GM18907 (cell line): ENCODE measurements around the gene DTYMK.

Experiments
- ATAC-seq: cut with Tn5 transposase; IDR thresholded peaks from one replicate; pipeline ENCODE4 v1.9.1; 2021; ENCODE audit warnings: mild to moderate bottlenecking, moderate library complexity; ENCODE audit not compliant: unreplicated experiment

DTYMK gene

DNA sequence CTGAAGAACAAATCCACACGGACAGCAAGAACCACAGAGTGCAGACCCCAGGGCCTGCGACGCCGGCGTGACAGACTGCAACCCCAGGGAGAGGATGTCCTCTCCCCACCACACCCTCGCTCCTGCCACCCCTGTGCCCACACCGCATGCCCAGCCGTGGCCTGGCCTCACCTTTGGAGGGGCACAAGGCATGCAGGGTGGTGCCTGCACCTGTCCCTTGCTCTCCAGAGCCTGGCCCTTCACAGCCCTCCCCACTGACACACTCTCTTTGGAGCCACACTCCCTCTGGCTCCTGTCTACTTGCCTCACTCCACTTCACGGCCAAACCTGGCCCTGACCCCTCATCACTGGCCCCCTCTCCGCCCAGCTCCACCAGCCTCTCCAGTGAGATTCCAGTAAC lies 58.9 kb downstream of the DTYMK start:
- ATAC-seq, result no peak
